ENCODE results near the gene STYK1.

Gene STYK1

DNA sequence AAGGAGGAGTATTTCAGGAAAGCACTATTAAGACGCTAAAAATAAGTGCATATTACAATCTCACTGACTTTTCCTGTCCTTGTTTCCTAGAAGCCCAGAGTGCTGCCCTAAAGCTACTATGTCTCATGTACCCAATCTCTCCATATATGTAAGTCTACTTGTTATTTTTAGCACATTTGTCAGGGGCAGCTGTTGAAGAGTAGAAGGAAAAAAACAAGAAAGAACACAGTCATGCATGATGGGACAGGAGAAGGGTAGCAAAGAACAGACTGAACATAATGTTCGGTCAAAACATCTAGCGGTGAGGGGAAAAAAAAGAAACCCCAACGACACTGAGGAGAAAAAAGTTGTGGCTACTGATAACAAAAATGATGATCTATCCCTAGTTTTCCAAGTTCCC, 35.0 kb upstream of the STYK1 start:
- Histone ChIP-seq H3K36me3 (ENCODE audit: insufficient read depth, low read length) (peaks cover 50% of the 10 kb centered on the region), H3K27me3 (ENCODE audit: insufficient read depth, low read length) (no peaks in the 10 kb centered on the region), H3K9me3 (ENCODE audit: low read length) (no peaks in the 10 kb centered on the region), H3K4me1 (ENCODE audit: insufficient read depth, low read length) (no peaks in the 10 kb centered on the region), H2AFZ (ENCODE audit: low read depth, low read length) (no peak overlapping the region), H3K4me3 (ENCODE audit: low read length) (no peak overlapping the region)

DNA sequence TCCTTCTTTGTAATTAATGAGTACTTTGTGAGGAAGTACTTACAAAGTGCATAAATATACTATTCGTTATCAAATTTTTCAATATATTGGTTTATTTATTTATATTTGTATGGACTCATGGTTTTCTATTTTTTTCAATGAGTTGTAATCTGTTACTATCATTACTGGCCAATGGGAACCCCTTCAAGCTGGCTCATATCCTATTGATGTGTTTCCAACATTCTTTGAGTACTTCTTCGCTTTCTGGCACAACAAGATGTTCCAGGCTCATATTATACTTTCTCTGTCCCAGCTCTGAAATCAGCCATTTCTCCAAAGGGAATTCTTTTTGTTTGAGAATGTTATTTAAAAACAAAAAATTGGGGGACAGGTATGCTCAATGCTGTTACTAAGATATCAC, 31.8 kb upstream of the STYK1 start:
- Histone ChIP-seq H3K36me3 (ENCODE audit: insufficient read depth, low read length) (peaks cover 59% of the 10 kb centered on the region), H3K9me3 (ENCODE audit: low read length) (no peaks in the 10 kb centered on the region), H2AFZ (ENCODE audit: low read depth, low read length) (no peak overlapping the region), H3K4me3 (ENCODE audit: low read length) (no peak overlapping the region), H3K4me1 (ENCODE audit: insufficient read depth, low read length) (no peaks in the 10 kb centered on the region), H3K27me3 (ENCODE audit: insufficient read depth, low read length) (no peaks in the 10 kb centered on the region)

DNA sequence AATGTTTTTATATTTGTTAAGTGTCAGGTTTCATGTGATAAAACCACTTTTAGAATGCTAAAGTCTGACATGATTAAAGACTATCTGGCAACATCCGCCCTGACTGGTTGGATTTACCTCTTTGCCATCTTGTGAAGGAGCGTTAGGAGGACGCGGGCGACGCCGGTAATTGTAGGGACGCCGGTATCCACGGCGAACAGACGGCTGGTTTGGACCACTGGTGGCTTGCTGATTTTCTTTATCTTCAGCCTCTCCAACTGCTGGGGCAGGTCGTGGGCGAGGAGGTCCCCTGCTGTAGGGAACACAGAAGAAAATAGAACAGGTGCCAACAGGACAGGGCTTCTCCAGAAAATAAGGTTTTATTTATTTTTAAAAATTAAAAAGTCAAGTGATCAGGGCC, 28.0 kb upstream of the STYK1 start:
- Histone ChIP-seq H3K4me3 (ENCODE audit: low read length) (no peak overlapping the region), H3K27me3 (ENCODE audit: insufficient read depth, low read length) (no peaks in the 10 kb centered on the region), H3K4me1 (ENCODE audit: insufficient read depth, low read length) (no peaks in the 10 kb centered on the region), H3K36me3 (ENCODE audit: insufficient read depth, low read length) (peaks cover 48% of the 10 kb centered on the region), H3K9me3 (ENCODE audit: low read length) (no peaks in the 10 kb centered on the region), H2AFZ (ENCODE audit: low read depth, low read length) (no peak overlapping the region)

DNA sequence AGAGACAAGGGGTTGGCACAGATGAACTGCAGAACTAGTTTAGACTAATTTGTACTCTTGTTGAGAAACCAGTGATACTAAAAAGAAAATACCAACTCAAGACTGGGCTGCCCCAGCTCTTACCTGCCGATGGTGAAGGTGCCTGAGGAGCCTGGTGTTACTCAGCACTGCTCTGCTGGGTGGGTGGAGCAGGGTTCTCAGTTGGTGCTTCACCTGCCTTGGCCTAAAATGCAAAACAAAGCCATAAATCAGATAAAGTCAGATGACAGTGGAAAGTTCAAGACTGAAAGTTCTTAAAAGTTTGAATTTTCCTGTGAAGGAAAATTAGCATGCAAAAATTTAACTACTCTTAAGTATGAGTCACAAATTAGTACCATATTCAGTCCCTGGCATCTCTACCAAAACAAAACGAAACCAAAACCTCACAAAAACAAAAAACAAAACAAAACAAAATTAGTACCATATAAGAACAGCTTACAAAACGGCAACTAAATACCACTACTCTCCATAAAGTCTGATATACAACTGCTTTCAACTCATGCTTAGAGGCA, 27.4 kb upstream of the STYK1 start:
- Histone ChIP-seq H3K27me3 (ENCODE audit: insufficient read depth, low read length) (no peaks in the 10 kb centered on the region), H3K9me3 (ENCODE audit: low read length) (no peaks in the 10 kb centered on the region), H2AFZ (ENCODE audit: low read depth, low read length) (no peak overlapping the region), H3K4me1 (ENCODE audit: insufficient read depth, low read length) (no peaks in the 10 kb centered on the region), H3K4me3 (ENCODE audit: low read length) (no peak overlapping the region), H3K36me3 (ENCODE audit: insufficient read depth, low read length) (peaks cover 48% of the 10 kb centered on the region)

GRCh38 chr12:10700581-10700980, 26.7 kb upstream of the STYK1 start:
- peaks cover 43% of the 10 kb centered on the region for H3K36me3 ChIP-seq (ENCODE audit: insufficient read depth, low read length)
- no peaks in the 10 kb centered on the region for H3K9me3 ChIP-seq (ENCODE audit: low read length)
- H3K4me3 ChIP-seq (ENCODE audit: low read length): no peak overlapping the region
- H3K4me1 ChIP-seq (ENCODE audit: insufficient read depth, low read length): no peaks in the 10 kb centered on the region
- no peak overlapping the region for H2AFZ ChIP-seq (ENCODE audit: low read depth, low read length)
- H3K27me3 ChIP-seq (ENCODE audit: insufficient read depth, low read length): no peaks in the 10 kb centered on the region

DNA sequence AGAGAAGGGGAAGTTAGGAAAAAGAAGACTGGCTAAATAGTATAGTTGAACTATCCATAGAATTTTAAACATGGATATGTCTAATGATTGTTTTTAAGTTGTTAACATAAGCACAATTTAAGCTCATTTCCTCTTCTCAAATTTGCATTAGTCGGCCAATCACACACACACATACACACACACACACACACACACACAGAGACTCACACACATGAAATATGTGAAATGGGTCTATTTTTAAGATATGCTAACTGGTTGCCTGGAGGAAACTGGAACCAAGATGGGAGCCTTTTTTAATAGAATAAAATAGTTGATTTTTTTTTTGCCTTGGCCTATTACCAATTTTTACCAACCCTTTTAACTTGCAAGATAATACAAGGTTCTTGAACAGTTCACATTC, 24.0 kb upstream of the STYK1 start:
- Histone ChIP-seq H3K4me3 (ENCODE audit: low read length) (no peak overlapping the region), H3K36me3 (ENCODE audit: insufficient read depth, low read length) (peaks cover 36% of the 10 kb centered on the region), H3K9me3 (ENCODE audit: low read length) (no peaks in the 10 kb centered on the region), H3K27me3 (ENCODE audit: insufficient read depth, low read length) (no peaks in the 10 kb centered on the region), H3K4me1 (ENCODE audit: insufficient read depth, low read length) (no peaks in the 10 kb centered on the region), H2AFZ (ENCODE audit: low read depth, low read length) (no peak overlapping the region)

GRCh38 chr12:10697156-10697555, 23.3 kb upstream of the STYK1 start:
- no peak overlapping the region for H3K4me3 ChIP-seq (ENCODE audit: low read length)

DNA sequence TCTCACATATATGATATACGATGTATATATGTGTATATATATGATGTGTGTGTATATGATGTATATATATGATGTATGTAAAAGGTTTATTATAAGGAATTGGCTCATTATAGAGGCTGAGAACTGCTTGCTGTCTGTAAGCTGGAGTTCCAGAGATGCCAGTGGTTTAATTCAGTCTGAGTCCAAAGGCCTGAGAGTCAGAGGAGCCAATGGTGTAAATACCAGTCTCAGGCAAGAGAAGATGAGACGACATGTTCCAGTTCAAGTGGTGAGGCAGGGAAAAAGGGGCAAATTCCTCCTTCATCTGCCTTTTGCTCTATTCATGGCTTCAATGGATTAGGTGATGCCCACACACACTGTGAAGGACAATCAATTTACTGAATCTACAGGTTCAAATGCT, 17.1 kb upstream of the STYK1 start:
- H2AFZ ChIP-seq (ENCODE audit: low read depth, low read length): no peak overlapping the region
- H3K4me1 ChIP-seq (ENCODE audit: insufficient read depth, low read length): no peaks in the 10 kb centered on the region
- no peaks in the 10 kb centered on the region for H3K36me3 ChIP-seq (ENCODE audit: insufficient read depth, low read length)
- no peak overlapping the region for H3K4me3 ChIP-seq (ENCODE audit: low read length)
- no peaks in the 10 kb centered on the region for H3K9me3 ChIP-seq (ENCODE audit: low read length)
- no peaks in the 10 kb centered on the region for H3K27me3 ChIP-seq (ENCODE audit: insufficient read depth, low read length)

More at GRCh38 chr12:10697156-10697555, 23.3 kb upstream of the STYK1 start:
- Histone ChIP-seq H3K9me3 (ENCODE audit: low read length) (no peaks in the 10 kb centered on the region), H3K27me3 (ENCODE audit: insufficient read depth, low read length) (no peaks in the 10 kb centered on the region), H3K36me3 (ENCODE audit: insufficient read depth, low read length) (peaks cover 31% of the 10 kb centered on the region), H3K4me1 (ENCODE audit: insufficient read depth, low read length) (no peaks in the 10 kb centered on the region), H2AFZ (ENCODE audit: low read depth, low read length) (no peak overlapping the region)

GRCh38 chr12:10689146-10689545, 15.3 kb upstream of the STYK1 start:
- H3K4me3 ChIP-seq (ENCODE audit: low read length): no peak overlapping the region
- no peaks in the 10 kb centered on the region for H3K4me1 ChIP-seq (ENCODE audit: insufficient read depth, low read length)
- H3K9me3 ChIP-seq (ENCODE audit: low read length): no peaks in the 10 kb centered on the region
- H2AFZ ChIP-seq (ENCODE audit: low read depth, low read length): no peak overlapping the region
- no peaks in the 10 kb centered on the region for H3K27me3 ChIP-seq (ENCODE audit: insufficient read depth, low read length)
- no peaks in the 10 kb centered on the region for H3K36me3 ChIP-seq (ENCODE audit: insufficient read depth, low read length)

DNA sequence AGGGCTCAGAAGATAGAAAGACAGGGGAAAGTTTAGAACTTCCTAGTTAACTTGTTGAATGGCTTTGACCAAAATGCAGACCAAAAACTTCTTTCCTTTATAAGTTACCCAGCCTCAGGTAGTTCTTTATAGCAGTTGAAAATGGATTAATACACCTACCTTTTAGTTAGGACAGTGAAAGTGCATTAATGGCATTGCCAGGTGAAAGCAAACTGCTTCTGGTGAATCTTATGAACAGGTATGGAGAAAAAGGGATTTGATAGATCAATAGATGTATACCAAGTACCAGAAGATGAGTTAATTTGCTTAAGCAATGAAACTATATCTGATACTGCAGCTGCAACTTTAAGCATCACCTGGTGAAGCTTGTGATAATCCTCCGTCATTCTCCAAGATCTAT, 14.2 kb upstream of the STYK1 start:
- Histone ChIP-seq H3K9me3 (ENCODE audit: low read length) (no peaks in the 10 kb centered on the region), H2AFZ (ENCODE audit: low read depth, low read length) (no peak overlapping the region), H3K36me3 (ENCODE audit: insufficient read depth, low read length) (no peaks in the 10 kb centered on the region), H3K4me3 (ENCODE audit: low read length) (no peak overlapping the region), H3K27me3 (ENCODE audit: insufficient read depth, low read length) (no peaks in the 10 kb centered on the region), H3K4me1 (ENCODE audit: insufficient read depth, low read length) (no peaks in the 10 kb centered on the region)

- Histone ChIP-seq H3K27me3 (ENCODE audit: insufficient read depth, low read length) (peaks cover 14% of the 10 kb centered on the region), H3K4me3 (ENCODE audit: low read length) (no peak overlapping the region), H2AFZ (ENCODE audit: low read depth, low read length) (no peak overlapping the region), H3K9me3 (ENCODE audit: low read length) (no peaks in the 10 kb centered on the region), H3K4me1 (ENCODE audit: insufficient read depth, low read length) (peaks cover 6% of the 10 kb centered on the region), H3K36me3 (ENCODE audit: insufficient read depth, low read length) (no peaks in the 10 kb centered on the region)
Measured at GRCh38 chr12:10672231-10672868, 1.5 kb downstream of the STYK1 start.

- H3K9me3 ChIP-seq (ENCODE audit: low read length): no peaks in the 10 kb centered on the region
- no peak overlapping the region for H3K4me3 ChIP-seq (ENCODE audit: low read length)
- H3K36me3 ChIP-seq (ENCODE audit: insufficient read depth, low read length): no peaks in the 10 kb centered on the region
- H3K27me3 ChIP-seq (ENCODE audit: insufficient read depth, low read length): peaks cover 14% of the 10 kb centered on the region
- H2AFZ ChIP-seq (ENCODE audit: low read depth, low read length): no peak overlapping the region
- H3K4me1 ChIP-seq (ENCODE audit: insufficient read depth, low read length): peaks cover 6% of the 10 kb centered on the region
Measured at GRCh38 chr12:10669533-10669932, 4.3 kb downstream of the STYK1 start.

GRCh38 chr12:10668526-10668925, 5.3 kb downstream of the STYK1 start:
- Histone ChIP-seq H3K4me3 (ENCODE audit: low read length) (no peak overlapping the region), H2AFZ (ENCODE audit: low read depth, low read length) (no peak overlapping the region), H3K36me3 (ENCODE audit: insufficient read depth, low read length) (no peaks in the 10 kb centered on the region), H3K9me3 (ENCODE audit: low read length) (no peaks in the 10 kb centered on the region), H3K4me1 (ENCODE audit: insufficient read depth, low read length) (peaks cover under 1% of the 10 kb centered on the region), H3K27me3 (ENCODE audit: insufficient read depth, low read length) (peaks cover 7% of the 10 kb centered on the region)

DNA sequence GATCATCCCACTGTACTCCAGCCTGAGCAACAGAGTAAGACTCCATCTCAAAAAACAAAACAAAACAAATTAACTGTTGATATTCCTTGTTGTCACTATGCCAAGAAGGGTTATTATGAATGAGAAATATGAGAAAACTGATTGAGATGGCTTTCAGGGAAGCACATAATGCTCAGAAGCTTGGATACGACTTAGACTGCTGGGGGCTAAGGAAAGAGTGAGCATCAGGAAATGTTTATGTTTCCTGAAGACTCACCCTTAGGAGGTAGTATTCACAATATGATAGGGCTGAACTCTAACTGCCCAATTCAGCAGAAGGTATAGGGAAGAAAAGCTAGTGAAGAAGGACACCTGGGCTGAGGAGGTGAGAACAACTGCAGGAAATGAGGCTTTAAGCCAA, 6.3 kb downstream of the STYK1 start:
- Histone ChIP-seq H3K9me3 (ENCODE audit: low read length) (no peaks in the 10 kb centered on the region), H3K4me3 (ENCODE audit: low read length) (no peak overlapping the region), H2AFZ (ENCODE audit: low read depth, low read length) (no peak overlapping the region), H3K27me3 (ENCODE audit: insufficient read depth, low read length) (peaks cover 5% of the 10 kb centered on the region), H3K4me1 (ENCODE audit: insufficient read depth, low read length) (no peaks in the 10 kb centered on the region), H3K36me3 (ENCODE audit: insufficient read depth, low read length) (no peaks in the 10 kb centered on the region)

All from neuron (in vitro differentiated cells).